ENCODE measurements around the gene PPDPF. TPM values are rescaled to one million over a fixed set of nuclear protein-coding genes. Genes with fewer than 3 reads are reported as not detected.
A peak's percentile ranks its signal among the peaks of the same experiment; 100 is the strongest.

PPDPF gene
- total and polyA plus RNA-seq, 2 donors (not counting 1 experiment from before 2014, with no cell fraction given), result 93.5 to 162 TPM

DNA sequence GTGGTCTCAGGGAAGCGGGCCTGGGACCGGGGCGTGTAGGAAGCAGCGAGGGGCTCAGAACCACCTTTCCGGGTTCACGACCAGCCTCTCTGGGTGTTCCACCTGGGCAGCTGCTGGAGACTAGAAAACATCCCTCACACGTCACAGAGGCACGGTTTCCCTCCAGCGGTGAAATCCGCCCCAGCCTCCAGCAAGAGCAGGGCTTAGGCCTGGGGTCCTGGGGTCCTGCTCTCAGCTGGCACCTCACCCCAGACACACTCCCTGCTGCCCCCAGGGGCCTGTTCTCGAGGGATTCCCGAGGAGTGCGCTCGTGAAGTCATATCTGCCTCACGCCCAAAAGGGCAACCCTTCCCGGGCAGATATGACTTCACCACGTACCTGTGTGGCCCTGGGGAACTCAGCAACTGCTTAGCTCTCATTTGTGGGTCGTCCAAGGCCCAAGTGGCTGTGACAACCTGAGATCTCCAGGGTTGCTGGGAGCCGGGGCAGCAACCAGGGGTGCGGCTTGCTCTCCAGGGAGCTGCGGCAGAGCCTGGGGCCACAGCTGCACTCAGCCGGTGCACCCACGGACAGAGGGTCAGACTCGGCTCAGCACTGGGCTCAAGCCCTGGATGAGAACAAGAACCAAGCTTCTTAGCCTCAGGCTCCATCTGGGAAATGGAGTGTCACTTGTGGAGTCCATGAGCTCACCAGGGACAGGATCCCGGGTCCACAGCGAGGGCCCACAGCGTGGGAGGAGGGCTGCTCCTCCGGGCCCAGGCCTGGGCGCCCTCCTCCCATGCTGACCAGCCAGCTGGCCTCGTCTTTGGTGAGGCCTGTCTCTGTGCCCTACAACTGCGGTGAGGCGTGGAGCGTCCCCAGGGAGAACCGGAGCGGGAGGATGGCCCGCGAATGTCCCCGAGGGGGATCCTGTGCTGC is 34.1 kb downstream of the PPDPF start:
- ATAC-seq (ENCODE audit: low read depth) (peak; percentile 6), DNase-seq (peak; percentile 80)
- Histone ChIP-seq H3K27ac (ENCODE audit: low read length in 2 of 2) (peak overlapping the region; percentile 79 to 88), H3K9me3 (ENCODE audit: control extremely low read depth in 1 of 3, control insufficient read depth in 2 of 3, insufficient read depth in 1 of 3, low read length in 2 of 3) (peaks cover 0 to 11% (median 0%) of the 10 kb centered on the region in 3 donors), H3K4me2 (replicated peaks; ENCODE audit: low read depth, low read length, poor library complexity, severe bottlenecking) (peak overlapping the region; percentile 92), H3K9ac (ENCODE audit: low read length) (peak overlapping the region; percentile 77), H3K4me1 (ENCODE audit: control insufficient read depth in 2 of 2, insufficient read depth in 2 of 2, low read length in 2 of 2) (peaks cover 29 to 45% of the 10 kb centered on the region in 2 donors), H3K27me3 (replicated peaks in 1 of 4; ENCODE audit: control extremely low read depth in 1 of 4, control insufficient read depth in 3 of 4, insufficient read depth in 4 of 4, low read length in 3 of 4) (peaks cover 0 to 1% (median 0%) of the 10 kb centered on the region in 4 experiments), H3K79me2 (ENCODE audit: control insufficient read depth, insufficient read depth, low read length) (no peaks in the 10 kb centered on the region), H2AFZ (ENCODE audit: insufficient read depth, low read depth, low read length, poor library complexity, severe bottlenecking) (peak overlapping the region; percentile 31), H4K20me1 (ENCODE audit: control insufficient read depth, insufficient read depth, low read length, poor library complexity, severe bottlenecking) (peaks cover 7% of the 10 kb centered on the region), H3K4me3 (ENCODE audit: control extremely low read depth in 1 of 5, extremely low read depth in 1 of 5, insufficient read depth in 1 of 5, low read depth in 2 of 5, low read length in 4 of 5) (peak overlapping the region in 4 of 5 experiments; percentile 63 to 89 (median 76)), H3K36me3 (replicated peaks in 1 of 2; ENCODE audit: control extremely low read depth in 1 of 2, control insufficient read depth in 1 of 2, extremely low read depth in 1 of 2, insufficient read depth in 2 of 2, low read length in 1 of 2) (peaks cover 0 to 3% of the 10 kb centered on the region in 2 experiments)
- TF ChIP-seq EZH2 (IDR thresholded peaks at IDR 0.05; ENCODE audit: borderline replicate concordance, insufficient read depth, low read depth, low read length, poor library complexity, severe bottlenecking) (no peak), CTCF (IDR thresholded peaks at IDR 0.05) (no peak)
- WGBS (ENCODE audit: insufficient coverage), result 47% methylated on average over 35 of the region's 38 CpGs
- intact Hi-C loops (cut with micrococcal nuclease), result loop anchor here (1.0 kb wide), 2 partner anchors 13 to 20 kb away; partner anchors contain the start of gene HELZ2
- Mint-ChIP-seq H3K27me3 (no peaks in the 10 kb centered on the region), H3K4me3 (peak overlapping the region; percentile 86), H3K4me1 (peaks cover 40% of the 10 kb centered on the region), H3K9me3 (ENCODE audit: insufficient read depth) (no peaks in the 10 kb centered on the region), H3K27ac (peak overlapping the region; percentile 92)
- POLR2A ChIA-PET, result interaction anchor here (0.6 to 2.6 kb wide), 8 partner anchors 10 to 87 kb away, joined by 3 to 16 read pairs (median 4); no protein-coding TSS in a partner anchor
- CTCF ChIA-PET, result interaction anchor here (1.0 to 2.5 kb wide), 4 partner anchors 13 to 87 kb away, joined by 3 to 16 read pairs (median 6); partner anchors contain the start of gene PTK6

Measured in B cell (primary cell).